ENCODE data around the gene CHD8. TPM values are rescaled to one million over a fixed set of nuclear protein-coding genes. Genes with fewer than 3 reads are reported as not detected.

CHD8 gene
- total and polyA plus RNA-seq, 2 of the 13 experiments (the other 11 are each of a cell fraction or from before 2014, with no cell fraction given): 35.1 to 79.6 TPM

DNA sequence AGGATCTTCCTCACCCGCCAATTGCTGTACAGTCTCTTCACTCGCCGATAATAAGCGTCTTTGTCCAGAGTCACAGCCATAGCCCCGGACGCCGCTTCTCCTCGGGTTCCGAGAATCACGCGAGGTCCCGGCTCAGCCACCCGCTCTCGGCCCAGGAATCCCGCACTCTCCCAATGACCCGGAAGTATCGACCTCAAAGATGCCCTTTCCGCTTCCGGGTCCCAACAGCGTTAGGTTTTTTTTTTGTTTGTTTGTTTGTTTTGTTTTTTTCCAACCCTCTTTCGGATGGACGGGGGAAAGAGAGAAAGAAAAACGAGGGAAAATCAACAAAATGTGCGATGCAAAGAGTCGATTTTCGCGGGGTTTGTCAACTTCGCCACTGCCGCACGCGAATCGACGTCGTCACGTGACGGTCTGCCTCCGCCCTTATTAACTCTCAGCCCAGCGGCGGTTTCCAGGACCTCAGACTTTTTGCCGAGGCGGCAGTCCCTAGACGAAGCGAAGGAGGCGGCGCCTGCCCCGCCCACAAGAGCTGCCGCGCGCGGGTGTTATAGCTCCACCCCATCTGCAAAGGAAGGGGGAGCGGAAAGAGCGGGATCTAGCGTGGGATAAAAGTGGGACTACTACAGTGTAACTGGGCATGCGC lies 72.0 kb downstream of the CHD8 start, which contains the start of gene SUPT16H (continued):
- TF ChIP-seq HMGXB4 (CRISPR knock-in tag; IDR thresholded peaks at IDR 0.05; ENCODE audit: borderline replicate concordance in 1 of 2, low read depth in 1 of 2): peak; percentile 82 to 92
- TF ChIP-seq ZNF878 (CRISPR knock-in tag; IDR thresholded peaks at IDR 0.05): no peak
- TF ChIP-seq HOXA3 (CRISPR knock-in tag; IDR thresholded peaks at IDR 0.05): peak; percentile 82
- TF ChIP-seq ZNF432 (CRISPR knock-in tag; IDR thresholded peaks at IDR 0.05; ENCODE audit: borderline replicate concordance): peak; percentile 72; the same call in 1 of the 2 replicates
- TF ChIP-seq SP4 (CRISPR knock-in tag; IDR thresholded peaks at IDR 0.05): peak; percentile 89
- TF ChIP-seq ARNT2 (CRISPR knock-in tag; IDR thresholded peaks at IDR 0.05; ENCODE audit: low read depth): peak; percentile 73
- TF ChIP-seq ZBTB21 (CRISPR knock-in tag; IDR thresholded peaks at IDR 0.05): 0 out of 2 replicates have a peak, but pooled peaks have one; percentile 9
- no peak for TF ChIP-seq NR2F1 (CRISPR knock-in tag; IDR thresholded peaks at IDR 0.05)
- TF ChIP-seq, protein P1, sequence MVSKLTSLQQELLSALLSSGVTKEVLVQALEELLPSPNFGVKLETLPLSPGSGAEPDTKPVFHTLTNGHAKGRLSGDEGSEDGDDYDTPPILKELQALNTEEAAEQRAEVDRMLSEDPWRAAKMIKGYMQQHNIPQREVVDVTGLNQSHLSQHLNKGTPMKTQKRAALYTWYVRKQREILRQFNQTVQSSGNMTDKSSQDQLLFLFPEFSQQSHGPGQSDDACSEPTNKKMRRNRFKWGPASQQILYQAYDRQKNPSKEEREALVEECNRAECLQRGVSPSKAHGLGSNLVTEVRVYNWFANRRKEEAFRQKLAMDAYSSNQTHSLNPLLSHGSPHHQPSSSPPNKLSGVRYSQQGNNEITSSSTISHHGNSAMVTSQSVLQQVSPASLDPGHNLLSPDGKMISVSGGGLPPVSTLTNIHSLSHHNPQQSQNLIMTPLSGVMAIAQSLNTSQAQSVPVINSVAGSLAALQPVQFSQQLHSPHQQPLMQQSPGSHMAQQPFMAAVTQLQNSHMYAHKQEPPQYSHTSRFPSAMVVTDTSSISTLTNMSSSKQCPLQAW (CRISPR knock-in tag; IDR thresholded peaks at IDR 0.05): peak; percentile 59
- TF ChIP-seq CTCF (CRISPR knock-in tag; IDR thresholded peaks at IDR 0.05): peak; percentile 11; the same call in 1 of the 2 replicates
- TF ChIP-seq FOSL1 (CRISPR knock-in tag; IDR thresholded peaks at IDR 0.05; ENCODE audit: borderline replicate concordance): 0 out of 2 replicates have a peak, but pooled peaks have one; percentile 13
- TF ChIP-seq KLF13 (CRISPR knock-in tag; IDR thresholded peaks at IDR 0.05): peak; percentile 22; the same call in 1 of the 2 replicates
- peak; percentile 67 for TF ChIP-seq HCFC1 (IDR thresholded peaks at IDR 0.05; ENCODE audit: low read depth, low read length)
- TF ChIP-seq MXD1 (CRISPR knock-in tag; IDR thresholded peaks at IDR 0.05): peak; percentile 29; the same call in 1 of the 2 replicates
- no peak for TF ChIP-seq ZIK1 (CRISPR knock-in tag; IDR thresholded peaks at IDR 0.05; ENCODE audit: borderline replicate concordance, low read depth)
- TF ChIP-seq EZH2 (conservative IDR thresholded peaks at IDR 0.05; ENCODE audit: low read depth, low read length): no peak
- peak; percentile 70; the same call in 1 of the 2 replicates for TF ChIP-seq ZNF607 (CRISPR knock-in tag; IDR thresholded peaks at IDR 0.05; ENCODE audit: borderline replicate concordance)
- peak; percentile 94 for TF ChIP-seq SP5 (CRISPR knock-in tag; IDR thresholded peaks at IDR 0.05; ENCODE audit: borderline replicate concordance, low read depth)
- TF ChIP-seq HNRNPH1 (optimal IDR thresholded peaks at IDR 0.05; ENCODE audit: low read depth, low read length): no peak
- 0 out of 2 replicates have a peak, but pooled peaks have one; percentile 21 for TF ChIP-seq ZFP37 (CRISPR knock-in tag; IDR thresholded peaks at IDR 0.05; ENCODE audit: borderline replicate concordance)
- no peak for TF ChIP-seq PBX2 (CRISPR knock-in tag; IDR thresholded peaks at IDR 0.05)
- no peak; the same call in 1 of the 2 replicates for TF ChIP-seq KDM1A (CRISPR knock-in tag; IDR thresholded peaks at IDR 0.05)
- TF ChIP-seq POGZ (CRISPR knock-in tag; IDR thresholded peaks at IDR 0.05): no peak
